ENCODE measurements around the gene STX3. TPM values are rescaled to one million over a fixed set of nuclear protein-coding genes. Genes with fewer than 3 reads are reported as not detected.
A peak's percentile ranks its signal among the peaks of the same experiment; 100 is the strongest.

Gene STX3
- total RNA-seq, 4 donors from 2014 or later = 36.5 to 46.4 (median 41.6) TPM

- no peaks in the 10 kb centered on the region for H3K27me3 ChIP-seq
- no peaks in the 10 kb centered on the region for H3K4me1 ChIP-seq
- no peaks in the 10 kb centered on the region for H3K36me3 ChIP-seq
- no peaks in the 10 kb centered on the region for H3K9me3 ChIP-seq
- TF ChIP-seq CTCF (IDR thresholded peaks at IDR 0.05) (no peak), POLR2A (IDR thresholded peaks at IDR 0.05) (no peak)
- WGBS, 2 donors = 82 to 89% methylated on average over 2 of the region's 2 CpGs
- no peak overlapping the region for H3K4me3 ChIP-seq (replicated peaks in 1 of 3)
- no peak overlapping the region for H3K27ac ChIP-seq
- DNase-seq = no peak
- intact Hi-C loops (cut with DNase I) = no loop called here
Observed at GRCh38 chr11:59746111-59746510, 9.1 kb upstream of the STX3 start.

GRCh38 chr11:59753650-59754493 lies 1.3 kb upstream of the STX3 start:
- Histone ChIP-seq H3K4me3 (replicated peaks in 1 of 3) (peak overlapping the region; percentile 72 to 86 (median 78)), H3K4me1 (peaks cover 14 to 15% of the 10 kb centered on the region in 2 donors), H3K27ac (peak overlapping the region in 2 of 3 donors; percentile 94 to 96), H3K36me3 (no peaks in the 10 kb centered on the region), H3K9me3 (no peaks in the 10 kb centered on the region), H3K27me3 (no peaks in the 10 kb centered on the region)
- 31 to 33% methylated on average over 47 of the region's 47 CpGs for WGBS, 2 donors
- TF ChIP-seq POLR2A (IDR thresholded peaks at IDR 0.05) (peak in 1 of 2 donors; percentile 37), CTCF (IDR thresholded peaks at IDR 0.05) (peak; percentile 78 to 94 (median 85))
- intact Hi-C loops (cut with DNase I) = loop anchor here (2.0 to 5.0 kb wide), 2 partner anchors 48 to 57 kb away; partner anchors contain the start of gene MRPL16
- DNase-seq = peak; percentile 87 to 90

- no peaks in the 10 kb centered on the region for H3K36me3 ChIP-seq
- DNase-seq = peak; percentile 20 to 24
Observed at GRCh38 chr11:59754494-59754858, 700 bp upstream of the STX3 start.

GRCh38 chr11:59755701-59756557 lies 753 bp downstream of the STX3 start:
- DNase-seq = peak; percentile 76 to 77
- no peak for TF ChIP-seq CTCF (IDR thresholded peaks at IDR 0.05)
- 7 to 19% methylated on average over 8 to 23 of the region's 23 CpGs for WGBS, 2 donors

More at GRCh38 chr11:59754494-59754858, 700 bp upstream of the STX3 start:
- TF ChIP-seq CTCF (IDR thresholded peaks at IDR 0.05) = no peak
- no peak for TF ChIP-seq POLR2A (IDR thresholded peaks at IDR 0.05)
- no peaks in the 10 kb centered on the region for H3K9me3 ChIP-seq
- H3K4me1 ChIP-seq = peaks cover 14 to 15% of the 10 kb centered on the region in 2 donors
- H3K4me3 ChIP-seq (replicated peaks in 1 of 3) = peak overlapping the region; percentile 72 to 86 (median 78)
- intact Hi-C loops (cut with DNase I) = loop anchor here (2.0 to 5.0 kb wide), 2 partner anchors 48 to 56 kb away; partner anchors contain the start of gene MRPL16
- WGBS, 2 donors = 0% methylated on average over 20 of the region's 20 CpGs
- H3K27me3 ChIP-seq = no peaks in the 10 kb centered on the region
- peak overlapping the region in 2 of 3 donors; percentile 94 to 96 for H3K27ac ChIP-seq

More at GRCh38 chr11:59755701-59756557, 753 bp downstream of the STX3 start:
- Histone ChIP-seq H3K4me1 (peaks cover 14 to 15% of the 10 kb centered on the region in 2 donors), H3K4me3 (replicated peaks in 1 of 3) (peak overlapping the region; percentile 72 to 86 (median 78)), H3K9me3 (no peaks in the 10 kb centered on the region), H3K27me3 (no peaks in the 10 kb centered on the region), H3K36me3 (no peaks in the 10 kb centered on the region), H3K27ac (peak overlapping the region; percentile 66 to 96 (median 94))
- intact Hi-C loops (cut with DNase I) = loop anchor here (2.0 kb wide), 1 partner anchor 55 kb away; the partner anchor contains the start of gene MRPL16
